ENCODE measurements around the gene EID1.
A peak's percentile ranks its signal among the peaks of the same experiment; 100 is the strongest.
"Not testable (repeated sequence)": the region's sequence is repeated elsewhere in the genome, so short reads cannot be mapped to it uniquely, and the experiment has no call there.

EID1 gene, protein sequence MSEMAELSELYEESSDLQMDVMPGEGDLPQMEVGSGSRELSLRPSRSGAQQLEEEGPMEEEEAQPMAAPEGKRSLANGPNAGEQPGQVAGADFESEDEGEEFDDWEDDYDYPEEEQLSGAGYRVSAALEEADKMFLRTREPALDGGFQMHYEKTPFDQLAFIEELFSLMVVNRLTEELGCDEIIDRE

GRCh38 chr15:48877630-48878595, at the start of gene EID1:
Gene EID1 (plus strand): TSS chr15:48878134. CDS start chr15:48878177, 43 bp downstream.
- peak; percentile 84 to 86 for DNase-seq (ENCODE audit: low read depth in 2 of 2)

DNA sequence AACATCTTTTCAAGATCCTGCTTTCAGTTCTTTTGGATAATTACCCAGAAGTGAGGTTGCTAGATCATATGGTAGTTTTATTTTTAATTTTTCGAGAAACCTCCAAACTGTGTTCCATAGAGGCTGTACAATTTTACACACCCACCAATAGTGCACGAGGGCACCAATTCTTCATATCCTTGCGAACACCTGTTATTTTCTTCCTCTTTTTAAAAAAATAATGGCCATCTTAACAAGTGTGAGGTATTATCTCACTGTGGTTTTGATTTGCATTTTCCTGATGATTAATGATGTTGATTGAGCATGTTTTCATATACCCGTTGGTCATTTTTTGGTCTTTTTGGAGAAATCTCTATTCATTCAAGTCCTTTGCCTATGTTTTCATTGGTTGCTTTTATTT, 49.5 kb upstream of the EID1 start:
- no peak for DNase-seq (ENCODE audit: low read depth in 2 of 2)

- DNase-seq (ENCODE audit: low read depth in 2 of 2) = no peak
These were observed 49.0 kb upstream of the EID1 start for GRCh38 chr15:48828906-48829305.

- DNase-seq (ENCODE audit: low read depth in 2 of 2) = no peak
These were observed 45.3 kb upstream of the EID1 start for GRCh38 chr15:48832648-48833047.

DNA sequence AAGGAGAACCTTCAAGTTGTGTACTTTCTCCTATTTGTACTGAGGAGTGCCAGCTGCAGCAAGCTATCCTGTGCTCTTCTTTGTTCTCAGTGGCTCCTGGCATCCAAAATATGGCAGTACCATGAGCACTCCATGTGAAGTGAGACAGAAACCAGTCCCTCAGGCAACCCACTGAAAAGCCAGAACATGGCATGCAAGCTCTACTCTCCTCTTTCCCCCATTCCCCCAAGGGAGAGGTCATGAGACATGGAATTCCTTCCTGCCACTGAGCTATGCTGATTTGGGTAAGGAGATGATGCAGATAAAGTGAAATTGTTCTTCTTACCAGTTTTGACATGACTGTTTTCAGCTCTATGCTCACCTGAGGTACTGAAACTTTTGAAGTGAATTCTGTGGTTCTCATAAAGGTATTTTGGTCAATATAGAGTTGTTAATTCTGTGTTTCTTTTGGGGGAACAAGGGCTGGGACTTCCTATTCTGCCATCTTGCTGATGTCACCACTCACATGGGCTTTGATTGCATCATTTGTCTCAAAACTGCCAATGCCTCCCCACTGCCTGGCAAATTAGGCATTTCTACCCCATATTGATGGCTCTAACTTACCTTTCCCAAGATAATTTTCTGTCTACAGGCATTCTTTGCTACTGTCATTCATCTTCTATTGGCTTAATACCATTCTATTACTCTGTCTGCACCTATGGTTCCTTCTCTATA, 44.3 kb upstream of the EID1 start:
- DNase-seq (ENCODE audit: low read depth in 2 of 2) = no peak

DNA sequence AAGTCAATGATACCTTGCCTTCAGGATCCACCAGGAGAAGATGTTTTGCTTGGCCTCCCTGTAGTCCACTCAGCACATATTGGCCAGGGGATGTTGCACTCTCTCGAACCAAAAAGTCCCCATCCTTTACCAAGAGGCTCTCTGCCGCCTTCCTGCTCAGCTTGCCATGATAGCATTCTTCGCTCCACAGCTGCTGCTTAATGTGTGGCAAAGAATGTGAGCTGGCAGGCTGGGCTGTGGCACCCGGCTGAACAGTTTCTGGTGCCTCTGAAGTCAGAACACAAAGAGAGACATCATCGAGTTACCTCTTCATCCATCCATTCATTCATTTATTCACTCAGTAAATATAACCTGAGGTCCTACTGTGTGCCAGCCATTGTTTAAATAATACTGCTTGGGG, 43.2 kb upstream of the EID1 start:
- DNase-seq (ENCODE audit: low read depth in 2 of 2) = no peak

GRCh38 chr15:48842501-48842900, 35.4 kb upstream of the EID1 start:
- DNase-seq (ENCODE audit: low read depth in 2 of 2) = no peak

GRCh38 chr15:48845123-48845522, 32.8 kb upstream of the EID1 start:
- no peak for DNase-seq (ENCODE audit: low read depth in 2 of 2)

- DNase-seq (ENCODE audit: low read depth in 2 of 2) = no peak
These were observed 27.3 kb upstream of the EID1 start for GRCh38 chr15:48850648-48851047.

GRCh38 chr15:48851956-48852355, 26.0 kb upstream of the EID1 start:
- DNase-seq (ENCODE audit: low read depth in 2 of 2) = no peak

- not testable (repeated sequence) for DNase-seq (ENCODE audit: low read depth in 2 of 2)
These were observed 23.5 kb upstream of the EID1 start for GRCh38 chr15:48854434-48854833.

DNA sequence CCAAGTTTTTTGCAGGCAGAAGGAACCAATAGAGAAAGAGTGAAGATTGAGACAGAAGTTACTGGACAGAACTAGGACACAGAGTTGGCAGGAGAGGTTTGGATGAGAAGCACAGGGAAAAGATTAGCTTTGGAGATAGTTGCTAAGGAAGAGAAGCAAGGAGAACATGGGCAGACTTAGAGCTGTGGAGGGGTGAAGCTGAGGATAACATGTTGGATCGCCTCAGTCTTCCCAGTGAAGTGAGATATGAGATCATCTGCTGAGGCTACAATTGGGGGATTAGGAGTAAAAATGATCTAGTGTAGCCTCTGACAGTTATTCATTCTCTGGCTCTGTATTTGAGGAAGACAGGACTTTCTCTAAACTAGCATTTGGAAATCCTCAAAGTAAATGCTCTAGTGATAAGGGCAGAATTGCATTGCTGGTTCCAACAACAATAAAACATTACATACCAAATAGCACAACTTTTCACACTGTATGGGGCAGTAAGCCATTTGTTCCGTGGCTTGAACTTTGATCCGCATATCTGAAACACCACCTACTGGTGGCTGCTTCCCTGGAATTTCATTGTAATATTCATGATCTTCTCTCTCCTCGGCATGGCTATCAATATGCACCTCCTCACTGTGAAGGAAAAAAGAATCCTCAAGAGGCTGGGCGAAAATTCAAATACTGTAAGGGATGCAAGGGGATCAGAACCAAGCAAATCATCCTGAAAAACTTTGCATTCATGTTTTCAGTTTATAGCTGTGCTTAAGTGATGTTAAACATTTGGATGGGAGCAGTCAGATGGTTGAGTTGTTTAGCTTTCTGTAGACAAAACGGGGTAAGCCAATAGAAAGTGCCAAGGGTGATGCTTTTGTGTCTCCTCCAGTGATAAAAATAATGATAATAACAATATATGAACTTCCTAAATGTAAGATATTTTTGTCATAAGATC, 22.2 kb upstream of the EID1 start:
- no peak for DNase-seq (ENCODE audit: low read depth in 2 of 2)

DNA sequence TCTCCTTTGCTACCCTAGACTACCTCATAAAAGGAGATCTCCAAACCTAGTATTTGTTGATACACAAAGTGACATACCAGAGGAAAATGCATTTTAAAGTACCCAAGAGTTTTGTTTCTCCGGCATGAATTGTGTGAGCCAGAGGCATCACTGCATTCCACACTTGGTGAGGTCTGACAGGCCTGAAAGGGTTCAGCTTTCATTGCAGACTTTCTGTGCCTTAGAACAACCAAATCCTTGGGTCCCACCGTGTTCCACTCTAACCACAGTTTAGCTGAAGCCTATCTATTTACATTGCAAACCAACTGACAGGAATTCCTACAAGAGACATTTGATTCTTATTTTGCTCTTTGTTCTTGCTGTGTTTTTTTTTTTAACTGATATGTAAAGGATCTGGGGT, 21.0 kb upstream of the EID1 start:
- DNase-seq (ENCODE audit: low read depth in 2 of 2) = no peak

- DNase-seq (ENCODE audit: low read depth in 2 of 2) = no peak
These were observed 19.5 kb upstream of the EID1 start for GRCh38 chr15:48858401-48858800.

DNA sequence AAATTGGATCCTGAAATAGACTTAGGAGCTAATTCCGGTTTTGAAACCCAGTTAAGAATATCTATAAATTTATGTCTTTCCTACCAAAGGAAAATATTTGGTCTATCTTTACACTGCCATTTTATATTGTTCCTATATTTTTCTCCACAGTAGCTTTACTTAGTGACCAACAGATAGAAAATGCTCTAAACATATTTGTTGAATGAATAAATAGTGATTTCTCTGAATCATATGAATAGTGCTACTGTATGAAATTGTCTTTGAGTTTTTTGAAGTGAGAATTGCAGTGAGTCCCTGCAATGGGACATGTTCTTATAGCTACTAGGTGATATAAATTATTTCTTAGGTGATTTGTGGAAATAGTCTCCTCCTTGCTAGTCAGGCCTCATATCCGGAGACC, 18.5 kb upstream of the EID1 start:
- no peak for DNase-seq (ENCODE audit: low read depth in 2 of 2)

GRCh38 chr15:48861813-48862431, 16.0 kb upstream of the EID1 start:
- DNase-seq (ENCODE audit: low read depth in 2 of 2) = peak in 1 of 2 donors; percentile 9

- DNase-seq (ENCODE audit: low read depth in 2 of 2) = no peak
These were observed 15.2 kb upstream of the EID1 start for GRCh38 chr15:48862705-48863104.

DNA sequence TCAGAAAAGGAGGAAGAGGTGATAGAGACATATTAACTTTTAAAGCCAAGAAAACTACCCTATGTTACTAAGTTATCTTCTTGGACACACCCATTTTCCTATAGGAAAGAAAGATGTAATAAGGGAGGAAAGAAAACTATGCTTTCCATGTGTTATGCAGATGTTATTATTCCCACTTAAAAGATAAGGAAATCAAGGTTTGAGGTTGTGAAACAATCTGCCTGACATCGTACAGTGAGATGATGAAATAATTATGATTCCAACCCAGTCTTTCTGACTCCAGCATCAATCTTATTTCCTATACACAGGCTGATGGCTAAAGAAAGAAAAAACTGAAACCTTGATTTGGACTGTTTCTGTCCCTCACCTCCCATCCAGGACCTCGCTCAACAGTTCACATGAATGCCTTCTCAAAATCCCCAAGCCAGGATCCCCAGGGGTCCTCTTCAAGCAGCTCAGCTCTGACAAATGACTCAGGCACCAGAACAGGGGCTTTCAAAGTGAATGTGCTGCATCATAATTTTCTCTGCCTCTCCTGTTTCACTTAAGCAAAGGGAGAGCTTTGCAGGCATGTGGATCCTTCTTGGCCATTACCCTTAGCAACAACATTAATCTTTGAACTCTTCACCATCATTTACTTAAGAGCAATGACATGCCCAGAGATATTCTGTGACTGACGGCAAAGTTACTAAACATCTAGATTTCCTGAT, 12.4 kb upstream of the EID1 start:
- no peak for DNase-seq (ENCODE audit: low read depth in 2 of 2)

- DNase-seq (ENCODE audit: low read depth in 2 of 2) = no peak
These were observed 11.8 kb upstream of the EID1 start for GRCh38 chr15:48866141-48866563.

DNA sequence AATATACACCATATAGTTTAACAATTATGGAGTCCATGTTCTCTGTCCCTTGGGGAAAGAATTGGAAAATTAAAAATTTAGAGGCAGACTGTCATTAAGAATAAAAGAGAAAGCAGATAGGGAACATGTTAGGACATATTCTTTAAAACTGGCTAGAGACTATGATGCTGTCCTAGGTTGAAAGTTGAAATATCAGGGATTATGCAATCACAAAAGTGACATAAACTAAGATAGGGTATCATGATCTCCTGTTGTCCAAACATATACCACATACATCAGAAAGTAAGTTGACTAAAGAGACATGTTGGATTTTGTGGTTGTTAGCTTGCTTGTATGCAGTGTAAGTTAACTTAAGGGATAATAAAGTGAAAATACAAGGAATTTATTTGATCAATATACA, 9.9 kb upstream of the EID1 start:
- no peak for DNase-seq (ENCODE audit: low read depth in 2 of 2)

Measured in activated CD4-positive, alpha-beta T cell treated with anti-CD3 and anti-CD28 coated beads for 24 hours (primary cell).